ENCODE measurements around the gene AGPAT3. TPM values are rescaled to one million over a fixed set of nuclear protein-coding genes. Genes with fewer than 3 reads are reported as not detected.

Gene AGPAT3
- total RNA-seq, 1 experiment from 2014 or later = 13.0 TPM

DNA sequence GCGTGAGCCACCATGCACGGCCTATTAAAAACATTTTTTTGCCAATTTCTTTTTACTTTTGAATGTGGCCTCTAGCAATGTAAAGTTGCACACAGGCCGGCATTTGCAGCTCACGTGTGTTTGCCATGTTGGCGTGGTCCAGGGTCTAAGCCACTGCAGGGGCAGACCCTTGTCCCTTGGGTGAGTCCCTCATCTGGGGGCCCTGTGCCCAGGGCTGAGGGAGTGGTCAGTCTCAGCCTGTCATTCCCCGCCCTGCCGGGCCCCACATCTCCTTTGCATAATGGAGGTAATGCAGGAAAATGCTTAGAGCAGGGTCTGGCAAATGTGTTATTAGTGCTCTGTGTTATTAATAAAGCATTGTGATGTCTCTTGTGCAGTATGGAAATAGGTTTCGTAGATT, 16.9 kb downstream of the AGPAT3 start:
- no peaks in the 10 kb centered on the region for H3K4me1 ChIP-seq (ENCODE audit: insufficient read depth, low read length)
- no peak overlapping the region for H4K5ac ChIP-seq (ENCODE audit: insufficient read length, low read depth, low read length)
- no peaks in the 10 kb centered on the region for H3K79me1 ChIP-seq (ENCODE audit: insufficient read depth, low read depth, low read length, poor library complexity, severe bottlenecking)
- no peak overlapping the region for H3K27ac ChIP-seq (ENCODE audit: insufficient read length, low read depth, low read length)
- no CpG with 5 or more reads among the region's 8 CpGs for WGBS (ENCODE audit: extremely low coverage, insufficient read length, low lambda C conversion rate)
- Mint-ChIP-seq H3K9me3 (no peaks in the 10 kb centered on the region; a peak in 1 of 5 replicates), H3K27ac (no peak overlapping the region), H3K4me3 (no peak overlapping the region), H3K27me3 (ENCODE audit: low read depth) (no peaks in the 10 kb centered on the region), H3K4me1 (peaks cover 12 to 14% of the 10 kb centered on the region in 2 experiments), H3K36me3 (ENCODE audit: insufficient read depth in 1 of 3, low read depth in 3 of 3) (no peaks in the 10 kb centered on the region)
- no peak overlapping the region for H4K91ac ChIP-seq (ENCODE audit: insufficient read length, low read depth, low read length)
- no peak overlapping the region for H3T11ph ChIP-seq (ENCODE audit: low read length)
- TF ChIP-seq, protein P1, sequence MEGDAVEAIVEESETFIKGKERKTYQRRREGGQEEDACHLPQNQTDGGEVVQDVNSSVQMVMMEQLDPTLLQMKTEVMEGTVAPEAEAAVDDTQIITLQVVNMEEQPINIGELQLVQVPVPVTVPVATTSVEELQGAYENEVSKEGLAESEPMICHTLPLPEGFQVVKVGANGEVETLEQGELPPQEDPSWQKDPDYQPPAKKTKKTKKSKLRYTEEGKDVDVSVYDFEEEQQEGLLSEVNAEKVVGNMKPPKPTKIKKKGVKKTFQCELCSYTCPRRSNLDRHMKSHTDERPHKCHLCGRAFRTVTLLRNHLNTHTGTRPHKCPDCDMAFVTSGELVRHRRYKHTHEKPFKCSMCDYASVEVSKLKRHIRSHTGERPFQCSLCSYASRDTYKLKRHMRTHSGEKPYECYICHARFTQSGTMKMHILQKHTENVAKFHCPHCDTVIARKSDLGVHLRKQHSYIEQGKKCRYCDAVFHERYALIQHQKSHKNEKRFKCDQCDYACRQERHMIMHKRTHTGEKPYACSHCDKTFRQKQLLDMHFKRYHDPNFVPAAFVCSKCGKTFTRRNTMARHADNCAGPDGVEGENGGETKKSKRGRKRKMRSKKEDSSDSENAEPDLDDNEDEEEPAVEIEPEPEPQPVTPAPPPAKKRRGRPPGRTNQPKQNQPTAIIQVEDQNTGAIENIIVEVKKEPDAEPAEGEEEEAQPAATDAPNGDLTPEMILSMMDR (conservative IDR thresholded peaks at IDR 0.05) = no peak
- no peaks in the 10 kb centered on the region for H3K23me2 ChIP-seq (ENCODE audit: insufficient read length, low read depth, low read length, poor library complexity, severe bottlenecking)
- H2BK20ac ChIP-seq (ENCODE audit: low read depth, low read length, poor library complexity, severe bottlenecking) = no peak overlapping the region
- no peak overlapping the region for H4K8ac ChIP-seq (replicated peaks; ENCODE audit: insufficient read length, low read depth, low read length)
- no peak overlapping the region for H3K23ac ChIP-seq (ENCODE audit: insufficient read length, low read depth, low read length)
- no peak overlapping the region for H2BK5ac ChIP-seq (ENCODE audit: insufficient read length, low read length)
- no peak overlapping the region for H2AK5ac ChIP-seq (ENCODE audit: insufficient read length, low read length)
- H2BK12ac ChIP-seq (ENCODE audit: insufficient read length, low read depth, low read length) = no peak overlapping the region
- H3K9ac ChIP-seq (ENCODE audit: extremely low read depth, insufficient read length, low read length) = no peak overlapping the region
- H2AFZ ChIP-seq (ENCODE audit: low read length) = no peak overlapping the region
- H3K79me2 ChIP-seq (ENCODE audit: insufficient read depth, low read length) = no peaks in the 10 kb centered on the region
- H3K9me3 ChIP-seq (ENCODE audit: control insufficient read depth, low read depth, low read length) = no peaks in the 10 kb centered on the region
- H2BK120ac ChIP-seq (ENCODE audit: low read depth, low read length, poor library complexity, severe bottlenecking) = no peak overlapping the region
- no peak overlapping the region for H3K4me2 ChIP-seq (ENCODE audit: insufficient read depth, insufficient read length, low read length)
- no peak overlapping the region for H3K56ac ChIP-seq (ENCODE audit: insufficient read length, low read depth, low read length)
- no peaks in the 10 kb centered on the region for H4K20me1 ChIP-seq (ENCODE audit: control insufficient read depth, insufficient read depth, insufficient read length)
- no peak overlapping the region for H3K18ac ChIP-seq (ENCODE audit: insufficient read length, low read depth, low read length)
- DNase-seq = no peak
- H3K14ac ChIP-seq (ENCODE audit: insufficient read depth, low read length) = no peak overlapping the region
- H3K4ac ChIP-seq (ENCODE audit: low read depth, low read length) = no peak overlapping the region
- H2BK15ac ChIP-seq (ENCODE audit: low read depth, low read length) = no peak overlapping the region
- no peaks in the 10 kb centered on the region for H3K27me3 ChIP-seq (ENCODE audit: insufficient read depth, low read length)
